Measurements from ENCODE around the gene CAPN5.

GRCh38 chr11:77074205-77074604 lies 7.4 kb downstream of the CAPN5 start:
- TF ChIP-seq CTCF (IDR thresholded peaks at IDR 0.05) = no peak
- no peak for TF ChIP-seq POLR2A (IDR thresholded peaks at IDR 0.05)
